HepG2 (cell line): ENCODE results near the gene JADE2. TPM values are rescaled to one million over a fixed set of nuclear protein-coding genes. Genes with fewer than 3 reads are reported as not detected.

Experiments
- ARNTL ChIP-seq: sonication (generic); formaldehyde crosslinking; IDR thresholded peaks from 2 replicates; pipeline ENCODE4 v1.4.0; 2020; ENCODE audit warnings: mild to moderate bottlenecking, missing genetic modification reagents
- CTCF ChIP-seq: sonication (generic); formaldehyde crosslinking; IDR thresholded peaks from 2 replicates; pipeline ENCODE4 v1.5.0; 2020; ENCODE audit warnings: mild to moderate bottlenecking, missing genetic modification reagents, moderate library complexity
- EP300 ChIP-seq, 3 experiments: sonication (generic) in 1 of 3; formaldehyde crosslinking in 1 of 3; IDR thresholded peaks; 2 replicates each; pipeline versions ENCODE4 v1.5.1 to v1.6.1; 2011 to 2020; ENCODE audit warnings: low read depth in 2 of 3, low read length in 2 of 3, borderline replicate concordance in 1 of 3, improper control_type of control experiment in 1 of 3, mild to moderate bottlenecking in 1 of 3, missing genetic modification reagents in 1 of 3, moderate library complexity in 1 of 3
- GABPB1 ChIP-seq: IDR thresholded peaks from 2 replicates; pipeline ENCODE4 v1.6.1; 2016; ENCODE audit warnings: mild to moderate bottlenecking, missing genetic modification reagents, moderate library complexity, missing compliant biosample characterization
- GLI4 ChIP-seq: sonication (generic); formaldehyde crosslinking; IDR thresholded peaks from 2 replicates; pipeline ENCODE4 v1.5.1; 2020; ENCODE audit warnings: missing genetic modification reagents, mild to moderate bottlenecking, moderate library complexity, borderline replicate concordance
- HBP1 ChIP-seq: IDR thresholded peaks from 2 replicates; pipeline ENCODE4 v1.6.1; 2016; ENCODE audit warnings: low read depth, control low read depth
- MED8 ChIP-seq: sonication (generic); formaldehyde crosslinking; IDR thresholded peaks from 2 replicates; pipeline ENCODE4 v1.8.1; 2023; ENCODE audit warnings: mild to moderate bottlenecking, missing genetic modification reagents; ENCODE audit not compliant: insufficient replicate concordance
- MYC ChIP-seq: sonication (generic); formaldehyde crosslinking; IDR thresholded peaks from 2 replicates; pipeline ENCODE4 v1.9.0; 2021; ENCODE audit warnings: missing genetic modification reagents, borderline replicate concordance
- NR2F2 ChIP-seq: IDR thresholded peaks from 2 replicates; pipeline ENCODE4 v1.6.1; 2012; ENCODE audit warnings: low read depth, inconsistent platforms, borderline replicate concordance
- TAF1 ChIP-seq: sonication (generic); formaldehyde crosslinking; IDR thresholded peaks from 2 replicates; pipeline ENCODE4 v1.4.0; 2020; ENCODE audit warnings: missing genetic modification reagents
- TBP ChIP-seq: sonication (generic); formaldehyde crosslinking; IDR thresholded peaks from 2 replicates; pipeline ENCODE4 v1.5.0; 2020; ENCODE audit warnings: missing genetic modification reagents
- TIGD3 ChIP-seq: sonication (generic); formaldehyde crosslinking; IDR thresholded peaks from 2 replicates; pipeline ENCODE4 v1.5.1; 2020; ENCODE audit warnings: mild to moderate bottlenecking, missing genetic modification reagents, borderline replicate concordance
- XRCC5 ChIP-seq: fragments of 200-400 bp; formaldehyde crosslinking; optimal IDR thresholded peaks from 2 replicates; pipeline ENCODE3; 2017; ENCODE audit warnings: mild to moderate bottlenecking, low read length
- ZFP91 ChIP-seq: sonication (generic); formaldehyde crosslinking; IDR thresholded peaks from 2 replicates; pipeline ENCODE4 v1.9.0; 2022; ENCODE audit warnings: missing genetic modification reagents, mild to moderate bottlenecking, borderline replicate concordance
- ZNF224 ChIP-seq: sonication (generic); formaldehyde crosslinking; IDR thresholded peaks from 2 replicates; pipeline ENCODE4 v1.5.0; 2020; ENCODE audit warnings: mild to moderate bottlenecking, missing genetic modification reagents
- ZNF296 ChIP-seq: sonication (generic); formaldehyde crosslinking; conservative IDR thresholded peaks from 2 replicates; pipeline ENCODE4 v1.5.0; 2020; ENCODE audit warnings: mild to moderate bottlenecking, missing genetic modification reagents
- ZNF33B ChIP-seq: sonication (generic); formaldehyde crosslinking; IDR thresholded peaks from 2 replicates; pipeline ENCODE4 v1.5.1; 2020; ENCODE audit warnings: mild to moderate bottlenecking, missing genetic modification reagents
- ZNF441 ChIP-seq: sonication (generic); formaldehyde crosslinking; IDR thresholded peaks from 2 replicates; pipeline ENCODE4 v1.7.0; 2021; ENCODE audit warnings: missing genetic modification reagents, borderline replicate concordance
- ZNF644 ChIP-seq: IDR thresholded peaks from 2 replicates; pipeline ENCODE4 v1.6.1; 2016; ENCODE audit warnings: low read depth
- ZNF709 ChIP-seq: sonication (generic); formaldehyde crosslinking; IDR thresholded peaks from 2 replicates; pipeline ENCODE4 v1.5.0; 2020; ENCODE audit warnings: mild to moderate bottlenecking, missing genetic modification reagents
- ZNF746 ChIP-seq: sonication (generic); formaldehyde crosslinking; IDR thresholded peaks from 2 replicates; pipeline ENCODE4 v1.8.0; 2022; ENCODE audit warnings: mild to moderate bottlenecking, missing genetic modification reagents
- polyA plus RNA-seq, 8 experiments: library from polyadenylated mRNA; depleted of rRNA in 3 of 8; stranded (reverse) in 7 of 8; unstranded in 1 of 8; fragments of >200 nt; fragmentation: Illumina TruSeq in 4 of 8; extraction: Trizol in 4 of 8; gene quantifications; 2 replicates each; pipeline versions ENCODE4 v1.2.1 to v1.2.3, GENCODE V29; 2011 to 2016; ENCODE audit warnings: low read depth in 4 of 8, missing spikeins in 1 of 8, mixed read lengths in 1 of 8; ENCODE audit not compliant: insufficient read depth in 1 of 8
- total RNA-seq, 5 experiments: library from RNA; depleted of rRNA; stranded (reverse); fragments of >200 nt; fragmentation: Illumina TruSeq; extraction: Trizol; gene quantifications; 2 replicates each; pipeline ENCODE4 v1.2.3, GENCODE V29; 2016; ENCODE audit warnings: low read depth in 1 of 5

The JADE2 gene
- total and polyA plus RNA-seq, 2 of the 13 experiments (the other 11 are each of a cell fraction or from before 2014, with no cell fraction given), result 7.5 to 15.1 TPM

GRCh38 chr5:134524272-134524825 is 1.1 kb upstream of the JADE2 start (continued):
- TF ChIP-seq GLI4 (CRISPR knock-in tag), result no peak
- TF ChIP-seq TAF1 (CRISPR knock-in tag), result peak; percentile 20
- no peak for TF ChIP-seq TBP (CRISPR knock-in tag)
- peak; percentile 70; the same call in 1 of the 2 replicates for TF ChIP-seq MYC
- 0 out of 2 replicates have a peak, but pooled peaks have one; percentile 41 for TF ChIP-seq ZNF441 (CRISPR knock-in tag)
- TF ChIP-seq HBP1, result 0 out of 2 replicates have a peak, but pooled peaks have one; percentile 70
- peak; percentile 37; the same call in 1 of the 2 replicates for TF ChIP-seq ZNF709
- no peak for TF ChIP-seq ARNTL (CRISPR knock-in tag)
- no peak for TF ChIP-seq ZNF33B (CRISPR knock-in tag)
- peak; percentile 25; the same call in 1 of the 2 replicates for TF ChIP-seq CTCF
- TF ChIP-seq XRCC5, result no peak
- TF ChIP-seq ZNF746 (CRISPR knock-in tag), result no peak
- no peak for TF ChIP-seq ZNF644 (CRISPR knock-in tag)
- TF ChIP-seq ZNF296 (CRISPR knock-in tag), result peak; percentile 80; the same call in 1 of the 2 replicates
- TF ChIP-seq ZNF224 (CRISPR knock-in tag), result no peak
- no peak for TF ChIP-seq TIGD3 (CRISPR knock-in tag)
- peak; percentile 56; the same call in 1 of the 2 replicates for TF ChIP-seq ZFP91 (CRISPR knock-in tag)
- peak; percentile 74; the same call in 1 of the 2 replicates for TF ChIP-seq GABPB1 (CRISPR knock-in tag)
- TF ChIP-seq MED8 (CRISPR knock-in tag), result no peak
- no peak for TF ChIP-seq EP300 (IDR thresholded peaks at IDR 0.05; ENCODE audit: low read depth in 2 of 2, low read length in 2 of 2)
- TF ChIP-seq EP300 (CRISPR knock-in tag; IDR thresholded peaks at IDR 0.05; ENCODE audit: borderline replicate concordance), result no peak
- peak; percentile 10; the same call in 1 of the 2 replicates for TF ChIP-seq NR2F2
